ENCODE results near the gene RTN4. TPM values are rescaled to one million over a fixed set of nuclear protein-coding genes. Genes with fewer than 3 reads are reported as not detected.

Gene RTN4
- total RNA-seq, 4 donors from 2014 or later = 183 to 259 (median 244) TPM

DNA sequence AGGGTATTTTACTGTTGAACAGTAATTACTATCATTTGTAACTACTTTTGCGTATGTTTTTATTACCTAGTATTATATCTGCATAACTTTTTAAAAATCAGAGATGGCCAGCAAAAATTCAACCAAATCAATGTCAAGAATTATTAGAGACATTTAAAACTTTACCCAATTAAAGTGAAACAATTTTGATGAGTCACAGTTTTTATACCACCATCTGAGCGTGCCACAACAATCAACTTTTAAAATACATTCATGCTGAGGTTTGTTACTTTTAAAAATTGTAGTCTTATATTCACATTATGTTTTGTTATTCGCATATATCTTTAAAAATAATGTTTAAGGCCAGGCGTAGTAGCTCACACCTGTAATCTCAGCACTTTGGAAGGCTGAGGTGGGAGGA lies 114.9 kb downstream of the RTN4 start:
- Histone ChIP-seq H3K4me3 (no peak overlapping the region), H3K27me3 (no peaks in the 10 kb centered on the region), H3K36me3 (no peaks in the 10 kb centered on the region), H3K27ac (no peak overlapping the region), H3K9me3 (no peaks in the 10 kb centered on the region), H3K4me1 (peaks cover 0 to 2% of the 10 kb centered on the region in 2 donors)
- in situ Hi-C loops (cut with MboI; ENCODE audit: low sequenced_read_pairs in 4 of 4) = no loop called here
- no peak for DNase-seq
- intact Hi-C loops (cut with DNase I; ENCODE audit: low total_unique reads) = no loop called here
- TF ChIP-seq, protein P1, sequence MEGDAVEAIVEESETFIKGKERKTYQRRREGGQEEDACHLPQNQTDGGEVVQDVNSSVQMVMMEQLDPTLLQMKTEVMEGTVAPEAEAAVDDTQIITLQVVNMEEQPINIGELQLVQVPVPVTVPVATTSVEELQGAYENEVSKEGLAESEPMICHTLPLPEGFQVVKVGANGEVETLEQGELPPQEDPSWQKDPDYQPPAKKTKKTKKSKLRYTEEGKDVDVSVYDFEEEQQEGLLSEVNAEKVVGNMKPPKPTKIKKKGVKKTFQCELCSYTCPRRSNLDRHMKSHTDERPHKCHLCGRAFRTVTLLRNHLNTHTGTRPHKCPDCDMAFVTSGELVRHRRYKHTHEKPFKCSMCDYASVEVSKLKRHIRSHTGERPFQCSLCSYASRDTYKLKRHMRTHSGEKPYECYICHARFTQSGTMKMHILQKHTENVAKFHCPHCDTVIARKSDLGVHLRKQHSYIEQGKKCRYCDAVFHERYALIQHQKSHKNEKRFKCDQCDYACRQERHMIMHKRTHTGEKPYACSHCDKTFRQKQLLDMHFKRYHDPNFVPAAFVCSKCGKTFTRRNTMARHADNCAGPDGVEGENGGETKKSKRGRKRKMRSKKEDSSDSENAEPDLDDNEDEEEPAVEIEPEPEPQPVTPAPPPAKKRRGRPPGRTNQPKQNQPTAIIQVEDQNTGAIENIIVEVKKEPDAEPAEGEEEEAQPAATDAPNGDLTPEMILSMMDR (IDR thresholded peaks at IDR 0.05 in 4 of 5, conservative IDR thresholded peaks at IDR 0.05 in 1 of 5) = no peak
- no peak for ATAC-seq

DNA sequence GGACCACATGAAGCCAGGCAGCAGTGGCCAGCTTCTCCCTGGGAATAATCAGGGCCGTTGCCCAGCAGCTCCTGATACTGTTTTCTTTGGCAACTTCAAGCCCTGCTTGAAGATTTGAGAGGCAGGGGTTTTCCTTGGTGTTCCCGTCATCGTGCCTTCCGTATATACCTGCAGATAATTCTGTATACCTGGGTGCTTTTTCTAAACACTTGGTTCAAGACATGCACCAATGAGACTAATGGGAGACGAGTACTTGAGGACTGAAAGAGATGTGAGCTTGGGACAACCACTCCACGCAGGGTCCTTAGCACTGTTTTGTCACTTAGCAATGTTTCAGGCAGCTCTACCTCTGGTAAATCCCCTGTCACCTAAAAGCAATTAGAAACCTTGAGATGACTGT lies 118.8 kb downstream of the RTN4 start:
- intact Hi-C loops (cut with DNase I; ENCODE audit: low total_unique reads) = no loop called here
- Histone ChIP-seq H3K27ac (no peak overlapping the region), H3K4me1 (peaks cover 7 to 15% of the 10 kb centered on the region in 2 donors), H3K27me3 (no peaks in the 10 kb centered on the region), H3K36me3 (no peaks in the 10 kb centered on the region), H3K9me3 (no peaks in the 10 kb centered on the region), H3K4me3 (no peak overlapping the region)
- DNase-seq (no peak), ATAC-seq (no peak)
- TF ChIP-seq, protein P1 (IDR thresholded peaks at IDR 0.05 in 4 of 5, conservative IDR thresholded peaks at IDR 0.05 in 1 of 5) = no peak
- no peak for TF ChIP-seq POLR2A (IDR thresholded peaks at IDR 0.05)
- in situ Hi-C loops (cut with MboI; ENCODE audit: low sequenced_read_pairs in 4 of 4) = no loop called here

DNA sequence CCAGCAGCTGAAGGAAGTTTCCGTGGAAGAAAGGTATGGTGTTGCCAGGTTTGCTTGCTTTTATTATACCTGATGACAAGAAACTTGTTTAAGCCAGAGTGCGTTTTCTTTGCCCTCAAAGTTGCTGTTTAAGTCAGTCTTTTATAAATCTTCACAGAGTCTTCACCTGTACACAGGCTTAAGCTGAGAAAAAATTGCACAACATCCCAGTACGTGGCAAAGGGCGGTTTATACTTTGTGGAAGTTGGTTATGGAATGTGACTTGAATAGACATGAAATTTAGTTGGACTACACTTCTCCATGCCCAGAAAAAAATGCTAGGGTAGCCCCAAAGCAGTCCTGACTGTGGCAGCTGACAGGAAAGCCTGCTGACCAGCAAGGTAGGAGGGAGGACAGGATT lies 121.5 kb downstream of the RTN4 start:
- DNase-seq (no peak), ATAC-seq (no peak)
- no peaks in the 10 kb centered on the region for H3K27me3 ChIP-seq
- peak overlapping the region; percentile 77 to 88 (median 80) for H3K27ac ChIP-seq
- H3K36me3 ChIP-seq = no peaks in the 10 kb centered on the region
- in situ Hi-C loops (cut with MboI; ENCODE audit: low sequenced_read_pairs in 4 of 4) (no loop called here), intact Hi-C loops (cut with DNase I; ENCODE audit: low total_unique reads) (loop anchor here (5.0 kb wide), 1 partner anchor 84 kb away; no protein-coding TSS in a partner anchor)
- TF ChIP-seq POLR2A (IDR thresholded peaks at IDR 0.05) = no peak
- TF ChIP-seq, protein P1 (IDR thresholded peaks at IDR 0.05 in 4 of 5, conservative IDR thresholded peaks at IDR 0.05 in 1 of 5) = no peak
- H3K9me3 ChIP-seq = no peaks in the 10 kb centered on the region
- no peak overlapping the region for H3K4me3 ChIP-seq
- peaks cover 9 to 15% of the 10 kb centered on the region in 2 donors for H3K4me1 ChIP-seq

DNA sequence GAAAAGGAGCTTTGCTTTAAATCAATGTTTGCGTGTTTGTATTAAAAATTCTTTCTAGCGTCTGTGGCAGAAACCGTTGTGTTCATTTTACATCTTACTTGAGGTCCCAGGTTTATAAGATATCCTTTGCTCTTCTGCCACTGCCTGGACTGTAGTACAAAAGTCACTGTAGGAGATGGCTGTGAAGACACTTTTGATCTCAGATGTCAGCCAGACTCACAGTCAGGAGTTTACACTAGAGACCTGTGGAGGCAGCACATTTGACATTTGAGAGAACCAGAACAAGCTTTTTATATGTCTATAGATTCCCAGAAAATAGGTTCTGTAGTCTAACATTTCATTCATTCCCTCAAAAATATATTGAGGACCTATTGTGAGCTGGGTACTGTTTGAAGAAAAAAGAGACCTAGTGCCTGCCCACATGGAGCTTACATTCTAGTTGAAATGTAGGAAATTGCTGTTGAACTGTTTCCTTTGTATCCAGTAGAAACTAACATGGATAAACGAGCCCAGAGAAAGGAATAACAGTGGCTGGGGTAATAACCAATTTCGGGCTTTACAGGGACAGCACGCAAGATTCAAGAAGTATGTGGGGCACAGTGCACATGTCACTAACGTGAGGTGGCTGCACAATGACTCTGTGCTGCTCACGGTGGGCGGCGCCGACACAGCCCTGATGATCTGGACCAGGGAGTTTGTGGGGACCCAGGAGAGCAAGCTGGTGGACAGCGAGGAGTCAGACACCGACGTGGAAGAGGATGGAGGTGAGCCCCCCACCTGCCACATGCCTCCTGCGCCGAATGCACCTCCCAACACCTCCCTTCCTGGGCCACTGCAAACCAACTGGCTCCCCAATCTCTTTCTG lies 122.3 kb downstream of the RTN4 start:
- in situ Hi-C loops (cut with MboI; ENCODE audit: low sequenced_read_pairs in 4 of 4) = no loop called here
- DNase-seq (peak; percentile 33 to 46), ATAC-seq (peak; percentile 92 to 98)
- H3K27ac ChIP-seq = peak overlapping the region; percentile 77 to 88 (median 80)
- H3K4me1 ChIP-seq = peaks cover 9 to 15% of the 10 kb centered on the region in 2 donors
- H3K4me3 ChIP-seq = peak overlapping the region in 2 of 4 donors; percentile 31 to 35
- H3K27me3 ChIP-seq = no peaks in the 10 kb centered on the region
- intact Hi-C loops (cut with DNase I; ENCODE audit: low total_unique reads) = loop anchor here (5.0 kb wide), 1 partner anchor 84 kb away; no protein-coding TSS in a partner anchor
- no peaks in the 10 kb centered on the region for H3K9me3 ChIP-seq
- no peak for TF ChIP-seq POLR2A (IDR thresholded peaks at IDR 0.05)
- TF ChIP-seq, protein P1 (IDR thresholded peaks at IDR 0.05 in 4 of 5, conservative IDR thresholded peaks at IDR 0.05 in 1 of 5) = no peak
- no peaks in the 10 kb centered on the region for H3K36me3 ChIP-seq

All from gastrocnemius medialis (tissue), 4 donors.